ENCODE data around the gene KCNH6. TPM values are rescaled to one million over a fixed set of nuclear protein-coding genes. Genes with fewer than 3 reads are reported as not detected.

Gene KCNH6
- total and polyA plus RNA-seq, 9 of the 15 experiments (the other 6 are each of a cell fraction or from before 2014, with no cell fraction given) = not detected

DNA sequence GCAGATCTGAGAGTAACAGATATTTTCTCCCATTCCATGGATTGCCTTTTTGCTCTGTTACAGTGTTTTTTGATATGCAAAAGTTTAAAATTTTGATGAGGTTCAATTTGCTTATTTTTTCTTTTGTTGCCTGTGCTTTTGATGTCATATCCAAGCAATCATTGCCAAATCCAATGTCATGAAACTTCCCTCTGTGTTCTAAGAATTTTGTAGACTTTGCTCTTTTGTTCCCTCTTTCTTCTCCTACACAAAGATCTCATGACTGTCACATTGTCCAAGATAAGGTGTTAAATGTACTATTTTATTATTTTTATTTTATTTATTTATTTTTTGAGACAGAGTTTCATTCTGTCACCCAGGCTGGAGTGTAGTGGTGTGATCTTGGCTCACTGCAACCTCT, 18.9 kb upstream of the KCNH6 start (continued):
- TF ChIP-seq, protein P1, sequence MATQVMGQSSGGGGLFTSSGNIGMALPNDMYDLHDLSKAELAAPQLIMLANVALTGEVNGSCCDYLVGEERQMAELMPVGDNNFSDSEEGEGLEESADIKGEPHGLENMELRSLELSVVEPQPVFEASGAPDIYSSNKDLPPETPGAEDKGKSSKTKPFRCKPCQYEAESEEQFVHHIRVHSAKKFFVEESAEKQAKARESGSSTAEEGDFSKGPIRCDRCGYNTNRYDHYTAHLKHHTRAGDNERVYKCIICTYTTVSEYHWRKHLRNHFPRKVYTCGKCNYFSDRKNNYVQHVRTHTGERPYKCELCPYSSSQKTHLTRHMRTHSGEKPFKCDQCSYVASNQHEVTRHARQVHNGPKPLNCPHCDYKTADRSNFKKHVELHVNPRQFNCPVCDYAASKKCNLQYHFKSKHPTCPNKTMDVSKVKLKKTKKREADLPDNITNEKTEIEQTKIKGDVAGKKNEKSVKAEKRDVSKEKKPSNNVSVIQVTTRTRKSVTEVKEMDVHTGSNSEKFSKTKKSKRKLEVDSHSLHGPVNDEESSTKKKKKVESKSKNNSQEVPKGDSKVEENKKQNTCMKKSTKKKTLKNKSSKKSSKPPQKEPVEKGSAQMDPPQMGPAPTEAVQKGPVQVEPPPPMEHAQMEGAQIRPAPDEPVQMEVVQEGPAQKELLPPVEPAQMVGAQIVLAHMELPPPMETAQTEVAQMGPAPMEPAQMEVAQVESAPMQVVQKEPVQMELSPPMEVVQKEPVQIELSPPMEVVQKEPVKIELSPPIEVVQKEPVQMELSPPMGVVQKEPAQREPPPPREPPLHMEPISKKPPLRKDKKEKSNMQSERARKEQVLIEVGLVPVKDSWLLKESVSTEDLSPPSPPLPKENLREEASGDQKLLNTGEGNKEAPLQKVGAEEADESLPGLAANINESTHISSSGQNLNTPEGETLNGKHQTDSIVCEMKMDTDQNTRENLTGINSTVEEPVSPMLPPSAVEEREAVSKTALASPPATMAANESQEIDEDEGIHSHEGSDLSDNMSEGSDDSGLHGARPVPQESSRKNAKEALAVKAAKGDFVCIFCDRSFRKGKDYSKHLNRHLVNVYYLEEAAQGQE (IDR thresholded peaks at IDR 0.05; ENCODE audit: borderline replicate concordance) = no peak
- TF ChIP-seq, protein P1 (CRISPR knock-in tag; IDR thresholded peaks at IDR 0.05; ENCODE audit: low read depth) = no peak
- TF ChIP-seq, protein P2, sequence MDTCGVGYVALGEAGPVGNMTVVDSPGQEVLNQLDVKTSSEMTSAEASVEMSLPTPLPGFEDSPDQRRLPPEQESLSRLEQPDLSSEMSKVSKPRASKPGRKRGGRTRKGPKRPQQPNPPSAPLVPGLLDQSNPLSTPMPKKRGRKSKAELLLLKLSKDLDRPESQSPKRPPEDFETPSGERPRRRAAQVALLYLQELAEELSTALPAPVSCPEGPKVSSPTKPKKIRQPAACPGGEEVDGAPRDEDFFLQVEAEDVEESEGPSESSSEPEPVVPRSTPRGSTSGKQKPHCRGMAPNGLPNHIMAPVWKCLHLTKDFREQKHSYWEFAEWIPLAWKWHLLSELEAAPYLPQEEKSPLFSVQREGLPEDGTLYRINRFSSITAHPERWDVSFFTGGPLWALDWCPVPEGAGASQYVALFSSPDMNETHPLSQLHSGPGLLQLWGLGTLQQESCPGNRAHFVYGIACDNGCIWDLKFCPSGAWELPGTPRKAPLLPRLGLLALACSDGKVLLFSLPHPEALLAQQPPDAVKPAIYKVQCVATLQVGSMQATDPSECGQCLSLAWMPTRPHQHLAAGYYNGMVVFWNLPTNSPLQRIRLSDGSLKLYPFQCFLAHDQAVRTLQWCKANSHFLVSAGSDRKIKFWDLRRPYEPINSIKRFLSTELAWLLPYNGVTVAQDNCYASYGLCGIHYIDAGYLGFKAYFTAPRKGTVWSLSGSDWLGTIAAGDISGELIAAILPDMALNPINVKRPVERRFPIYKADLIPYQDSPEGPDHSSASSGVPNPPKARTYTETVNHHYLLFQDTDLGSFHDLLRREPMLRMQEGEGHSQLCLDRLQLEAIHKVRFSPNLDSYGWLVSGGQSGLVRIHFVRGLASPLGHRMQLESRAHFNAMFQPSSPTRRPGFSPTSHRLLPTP (IDR thresholded peaks at IDR 0.05; ENCODE audit: borderline replicate concordance, extremely low read depth, insufficient read length) = no peak
- TF ChIP-seq ZEB2 (IDR thresholded peaks at IDR 0.05) (no peak), EP300 (IDR thresholded peaks at IDR 0.05; ENCODE audit: low read length) (no peak), BRCA1 (IDR thresholded peaks at IDR 0.05) (no peak), BRCA1 (CRISPR knock-in tag; IDR thresholded peaks at IDR 0.05) (no peak), STAT5B (CRISPR knock-in tag; IDR thresholded peaks at IDR 0.05) (no peak)
